Anterior cingulate cortex (tissue), 58 donors: Measurements from ENCODE around the gene IL2RA.
"Not testable (repeated sequence)": the region's sequence is repeated elsewhere in the genome, so short reads cannot be mapped to it uniquely, and the experiment has no call there.

ENCODE experiments used
- DNase-seq, 58 donors: peaks; one replicate each; lab custom pipeline; 2025; lab: John Stamatoyannopoulos, UW

IL2RA gene

GRCh38 chr10:5965266-5965665 is 96.9 kb downstream of the IL2RA start:
- no peak for DNase-seq

GRCh38 chr10:5964736-5965135 is 97.4 kb downstream of the IL2RA start:
- DNase-seq, result no peak

GRCh38 chr10:5963591-5963990 is 98.6 kb downstream of the IL2RA start:
- DNase-seq, result no peak

- DNase-seq, result no peak
Measured at GRCh38 chr10:5963071-5963470, 99.1 kb downstream of the IL2RA start.

GRCh38 chr10:5962358-5962940 is 99.7 kb downstream of the IL2RA start:
- not testable (repeated sequence) for DNase-seq

GRCh38 chr10:5961405-5962100 is 100.6 kb downstream of the IL2RA start:
- DNase-seq, result no peak

- DNase-seq, result not testable (repeated sequence)
Measured at GRCh38 chr10:5960973-5961275, 101.2 kb downstream of the IL2RA start.
